Activated T-helper 1 cell treated with anti-CD3 and anti-CD28 coated beads, Interleukin-2, amount 50 U/mL, for 16 hours (primary cell): Measurements from ENCODE around the gene NAV1.

Experiments used
- DNase-seq, 2 donors: peaks; one replicate each; pipeline ENCODE4 v3.0.0-alpha.2; 2020; ENCODE audit warnings: low read depth in 1 of 2, low spot score in 1 of 2

The NAV1 gene

GRCh38 chr1:201525193-201525778 is 13.6 kb upstream of the NAV1 start:
- DNase-seq: no peak

- DNase-seq: no peak
Observed at GRCh38 chr1:201527879-201528278, 11.0 kb upstream of the NAV1 start.

- DNase-seq: no peak
Observed at GRCh38 chr1:201528631-201529252, 10.2 kb upstream of the NAV1 start.

- DNase-seq: no peak
Observed at GRCh38 chr1:201530741-201531531, 8.0 kb upstream of the NAV1 start.

GRCh38 chr1:201531551-201532425 is 7.1 kb upstream of the NAV1 start:
- no peak for DNase-seq

GRCh38 chr1:201533836-201534235 is 5.1 kb upstream of the NAV1 start:
- DNase-seq: no peak

GRCh38 chr1:201535046-201535918 is 3.6 kb upstream of the NAV1 start:
- DNase-seq: no peak

- DNase-seq: no peak
Observed at GRCh38 chr1:201535919-201536245, 3.0 kb upstream of the NAV1 start.

- DNase-seq: no peak
Observed at GRCh38 chr1:201536558-201536957, 2.4 kb upstream of the NAV1 start.

GRCh38 chr1:201537028-201537427 is 1.9 kb upstream of the NAV1 start:
- DNase-seq: no peak

- DNase-seq: no peak
Observed at GRCh38 chr1:201537467-201537866, 1.5 kb upstream of the NAV1 start.

- no peak for DNase-seq
Observed at GRCh38 chr1:201537891-201538611, 876 bp upstream of the NAV1 start.

- no peak for DNase-seq
Observed at GRCh38 chr1:201539561-201540431, 869 bp downstream of the NAV1 start.

- DNase-seq: no peak
Observed at GRCh38 chr1:201540846-201541735, 2.2 kb downstream of the NAV1 start.

GRCh38 chr1:201542309-201543035 is 3.5 kb downstream of the NAV1 start:
- no peak for DNase-seq

GRCh38 chr1:201543871-201544642 is 5.1 kb downstream of the NAV1 start:
- DNase-seq: no peak

- DNase-seq: no peak
Observed at GRCh38 chr1:201544710-201545109, 5.8 kb downstream of the NAV1 start.
